ENCODE data around the gene GLYATL3.

The GLYATL3 gene

GRCh38 chr6:49514571-49515484, 15.1 kb downstream of the GLYATL3 start:
- no peak for DNase-seq

GRCh38 chr6:49515485-49516146, 15.9 kb downstream of the GLYATL3 start:
- no peak for DNase-seq

GRCh38 chr6:49516147-49516505, 16.4 kb downstream of the GLYATL3 start:
- DNase-seq: no peak

- DNase-seq: no peak
These were observed 18.2 kb downstream of the GLYATL3 start for GRCh38 chr6:49517919-49518318.

GRCh38 chr6:49519660-49520059, 19.9 kb downstream of the GLYATL3 start:
- no peak for DNase-seq

GRCh38 chr6:49522710-49523593, 23.2 kb downstream of the GLYATL3 start:
- DNase-seq: no peak

GRCh38 chr6:49523901-49524300, 24.2 kb downstream of the GLYATL3 start:
- DNase-seq: no peak

- DNase-seq: no peak
These were observed 24.8 kb downstream of the GLYATL3 start for GRCh38 chr6:49524541-49524940.

GRCh38 chr6:49526598-49526997, 26.9 kb downstream of the GLYATL3 start:
- no peak for DNase-seq

GRCh38 chr6:49527320-49527719, 27.6 kb downstream of the GLYATL3 start:
- DNase-seq: no peak

GRCh38 chr6:49528571-49528970, 28.8 kb downstream of the GLYATL3 start:
- DNase-seq: no peak

GRCh38 chr6:49530141-49530776, 30.5 kb downstream of the GLYATL3 start:
- DNase-seq: no peak

- DNase-seq: peak in 1 of 2 experiments; percentile 23
These were observed 32.2 kb downstream of the GLYATL3 start for GRCh38 chr6:49531774-49532569.

GRCh38 chr6:49535795-49536194, 36.1 kb downstream of the GLYATL3 start:
- no peak for DNase-seq

- no peak for DNase-seq
These were observed 39.4 kb downstream of the GLYATL3 start for GRCh38 chr6:49539102-49539501.

GRCh38 chr6:49540614-49541013, 40.9 kb downstream of the GLYATL3 start:
- DNase-seq: no peak

GRCh38 chr6:49541210-49541724, 41.5 kb downstream of the GLYATL3 start:
- DNase-seq: no peak

- peak in 1 of 2 experiments; percentile 21 for DNase-seq
These were observed 42.2 kb downstream of the GLYATL3 start for GRCh38 chr6:49541936-49542335.

- no peak for DNase-seq
These were observed 43.5 kb downstream of the GLYATL3 start for GRCh38 chr6:49543087-49543858.

GRCh38 chr6:49546331-49546730, 46.6 kb downstream of the GLYATL3 start:
- DNase-seq: no peak

Measured in NCI-H1930 (cell line).